ENCODE measurements around the gene NOM1. TPM values are rescaled to one million over a fixed set of nuclear protein-coding genes. Genes with fewer than 3 reads are reported as not detected.

The NOM1 gene
- total RNA-seq, 1 experiment from 2014 or later: 31.7 TPM

DNA sequence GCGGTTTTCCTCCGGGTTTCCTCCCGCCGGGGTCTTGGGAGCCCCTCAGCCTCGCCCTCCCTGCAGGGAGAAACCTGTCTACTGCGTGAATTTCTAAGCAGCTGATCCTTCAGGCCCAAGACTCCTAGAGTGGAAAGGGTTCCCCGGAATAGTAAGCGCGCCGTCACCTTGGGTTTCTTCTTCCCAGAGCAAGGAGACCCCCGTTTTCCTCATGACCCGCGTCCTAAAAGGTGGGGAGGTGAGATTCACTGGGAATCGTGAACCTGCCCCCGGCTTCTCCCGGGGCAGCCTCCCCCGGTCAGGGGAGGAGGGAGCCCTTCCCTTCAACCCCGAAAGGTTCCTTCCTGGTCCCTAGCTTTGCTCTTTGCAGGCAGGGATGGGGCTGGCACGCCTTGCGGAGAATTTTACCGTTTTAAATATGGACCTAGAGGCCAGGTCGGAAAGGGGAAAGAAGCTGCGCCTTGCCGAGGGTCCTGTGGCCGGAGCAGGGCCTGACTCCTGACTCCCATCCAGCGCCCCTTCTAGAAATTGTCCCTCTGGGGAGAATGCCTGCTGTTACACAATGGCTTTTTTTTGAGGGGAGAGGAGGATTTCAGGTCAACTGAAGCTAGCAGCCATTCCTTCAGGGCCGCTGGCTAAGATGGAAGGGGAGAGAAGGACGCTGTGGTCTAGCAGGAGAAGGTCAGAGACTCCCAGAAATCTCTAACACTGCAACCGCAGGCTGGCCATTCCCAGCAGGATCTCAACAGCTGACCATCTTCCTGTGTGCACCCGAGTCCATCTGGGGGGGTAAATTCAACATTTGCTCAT, 72.6 kb downstream of the NOM1 start:
- TF ChIP-seq CTCF (conservative IDR thresholded peaks at IDR 0.05): no peak
- Histone ChIP-seq H4K5ac (ENCODE audit: insufficient read length, low read depth, low read length) (no peak overlapping the region), H4K20me1 (ENCODE audit: control insufficient read depth, insufficient read depth, insufficient read length) (no peaks in the 10 kb centered on the region), H3K23me2 (ENCODE audit: insufficient read length, low read depth, low read length, poor library complexity, severe bottlenecking) (no peaks in the 10 kb centered on the region), H3T11ph (ENCODE audit: low read length) (no peak overlapping the region), H2BK5ac (ENCODE audit: insufficient read length, low read length) (no peak overlapping the region), H2AFZ (ENCODE audit: low read length) (no peak overlapping the region), H3K18ac (ENCODE audit: insufficient read length, low read depth, low read length) (no peak overlapping the region), H3K27me3 (ENCODE audit: insufficient read depth, low read length) (peaks cover 86% of the 10 kb centered on the region), H2BK12ac (ENCODE audit: insufficient read length, low read depth, low read length) (no peak overlapping the region), H3K23ac (ENCODE audit: insufficient read length, low read depth, low read length) (no peak overlapping the region), H3K4me1 (ENCODE audit: insufficient read depth, low read length) (0 out of 2 replicates have a peak, but pooled peaks cover 2% of the 10 kb centered on the region), H3K56ac (ENCODE audit: insufficient read length, low read depth, low read length) (no peak overlapping the region), H4K8ac (replicated peaks; ENCODE audit: insufficient read length, low read depth, low read length) (no peak overlapping the region), H4K91ac (ENCODE audit: insufficient read length, low read depth, low read length) (no peak overlapping the region), H2BK15ac (ENCODE audit: low read depth, low read length) (no peak overlapping the region), H3K4ac (ENCODE audit: low read depth, low read length) (no peak overlapping the region), H2BK20ac (ENCODE audit: low read depth, low read length, poor library complexity, severe bottlenecking) (no peak overlapping the region), H3K9me3 (ENCODE audit: control insufficient read depth, low read depth, low read length) (no peaks in the 10 kb centered on the region), H3K79me2 (ENCODE audit: insufficient read depth, low read length) (no peaks in the 10 kb centered on the region), H2BK120ac (ENCODE audit: low read depth, low read length, poor library complexity, severe bottlenecking) (no peak overlapping the region), H3K27ac (ENCODE audit: insufficient read length, low read depth, low read length) (no peak overlapping the region), H2AK5ac (ENCODE audit: insufficient read length, low read length) (no peak overlapping the region), H3K79me1 (ENCODE audit: insufficient read depth, low read depth, low read length, poor library complexity, severe bottlenecking) (no peaks in the 10 kb centered on the region), H3K9ac (ENCODE audit: extremely low read depth, insufficient read length, low read length) (no peak overlapping the region), H3K14ac (ENCODE audit: insufficient read depth, low read length) (no peak overlapping the region; the same call in 1 of the 2 replicates), H3K4me2 (ENCODE audit: insufficient read depth, insufficient read length, low read length) (peak overlapping the region; percentile 15)
- peaks cover 14 to 23% of the 10 kb centered on the region in 2 experiments for H3K4me1 Mint-ChIP-seq
- H3K9me3 Mint-ChIP-seq: peaks cover 0 to 9% of the 10 kb centered on the region in 2 experiments; a peak in 2 of 5 replicates
- H3K27me3 Mint-ChIP-seq (ENCODE audit: low read depth): peaks cover 99% of the 10 kb centered on the region
- DNase-seq: no peak
- H3K36me3 Mint-ChIP-seq (ENCODE audit: insufficient read depth in 1 of 3, low read depth in 3 of 3): no peaks in the 10 kb centered on the region
- H3K27ac Mint-ChIP-seq: no peak overlapping the region
- no CpG with 5 or more reads among the region's 30 CpGs for WGBS (ENCODE audit: extremely low coverage, insufficient read length, low lambda C conversion rate)
- peak overlapping the region in 1 of 2 experiments; percentile 58; a peak in 3 of 5 replicates for H3K4me3 Mint-ChIP-seq

Other genes starting within 250 kb of the NOM1 start
- 49.3 and 62.3 TPM in 2 replicates for gene LMBR1, start 56.5 kb upstream of the NOM1 start, total RNA-seq (2021)
- gene MNX1, start 61.0 kb downstream of the NOM1 start, total RNA-seq (2021): 0.20 TPM in 1 of 2 replicates, not detected in the other
- 59.4 and 63.3 TPM in 2 replicates for gene UBE3C, start 189.2 kb downstream of the NOM1 start, total RNA-seq (2021)

Measured in H9 (cell line).